GM12878 (cell line): ENCODE results near the gene NCOA4.
"Not testable (repeated sequence)": the region's sequence is repeated elsewhere in the genome, so short reads cannot be mapped to it uniquely, and the experiment has no call there.

Experiments
- CTCF ChIP-seq, 3 experiments: IDR thresholded peaks in 2 of 3; conservative IDR thresholded peaks in 1 of 3; 2 replicates each; pipeline ENCODE4 v1.5.1; 2011; ENCODE audit warnings: low read depth in 3 of 3, low read length in 3 of 3, mild to moderate bottlenecking in 3 of 3, control low read depth in 2 of 3, moderate library complexity in 2 of 3, inconsistent platforms in 1 of 3, mixed read lengths in 1 of 3; ENCODE audit not compliant: control insufficient read depth in 2 of 3, insufficient read depth in 1 of 3; ENCODE audit errors: extremely low read depth in 1 of 3
- EZH2 ChIP-seq: IDR thresholded peaks from 2 replicates; pipeline ENCODE4 v1.6.1; 2012; ENCODE audit warnings: low read depth, mild to moderate bottlenecking, control low read depth, inconsistent platforms, low read length, borderline replicate concordance; ENCODE audit not compliant: control insufficient read depth
- RAD21 ChIP-seq: IDR thresholded peaks from 2 replicates; pipeline ENCODE4 v1.6.1; 2011; ENCODE audit warnings: mild to moderate bottlenecking, low read depth, low read length, moderate library complexity; ENCODE audit not compliant: insufficient read depth

- not testable (repeated sequence) for TF ChIP-seq RAD21; CTCF (IDR thresholded peaks at IDR 0.05 in 2 of 3, conservative IDR thresholded peaks at IDR 0.05 in 1 of 3; ENCODE audit: control insufficient read depth in 2 of 3, extremely low read depth in 1 of 3, insufficient read depth in 1 of 3, low read depth in 3 of 3, low read length in 3 of 3); EZH2
Measured at GRCh38 chr10:45984473-45984872, 46.0 kb downstream of the NCOA4 start.
